ENCODE data around the gene C7orf25.

The C7orf25 gene

DNA sequence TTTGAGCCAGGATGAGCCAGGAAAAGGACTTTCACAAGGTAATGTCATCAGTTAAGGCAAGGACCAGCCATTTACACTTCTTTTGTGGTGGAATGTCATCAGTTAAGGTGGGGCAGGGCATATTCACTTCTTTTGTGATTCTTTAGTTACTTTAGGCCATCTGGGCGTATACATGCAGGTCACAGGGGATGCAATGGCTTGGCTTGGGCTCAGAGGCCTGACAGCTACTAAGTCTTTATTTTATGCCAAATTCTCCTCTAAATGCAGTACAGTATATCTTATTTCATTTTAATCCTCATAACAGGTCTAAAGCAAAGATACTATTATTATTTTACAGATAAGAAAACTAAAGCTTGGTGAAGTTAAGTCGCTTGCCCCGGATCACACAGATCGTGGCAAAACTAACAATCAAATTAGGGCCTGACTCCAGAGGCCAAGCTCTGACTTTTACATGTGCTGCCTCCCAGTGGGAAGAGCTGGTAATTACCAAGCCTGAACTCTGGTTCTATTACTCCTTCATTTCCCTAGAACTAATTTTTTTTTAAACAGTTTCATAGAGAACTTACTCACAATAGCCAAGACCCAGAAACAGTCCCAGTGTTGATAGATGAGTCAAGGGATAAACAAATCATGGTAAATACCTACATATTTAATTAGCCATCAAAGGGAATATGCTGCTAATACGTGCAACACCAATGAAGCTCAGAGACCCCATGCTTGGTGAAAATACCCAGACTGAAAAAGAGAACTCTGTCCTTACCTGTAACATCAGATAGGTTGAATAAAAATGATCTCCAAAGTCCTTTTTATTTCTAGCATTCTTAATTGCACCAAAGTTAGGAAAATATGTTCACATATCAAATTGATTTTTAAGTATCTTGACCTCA, 35.4 kb downstream of the C7orf25 start:
- DNase-seq = peak; percentile 75

DNA sequence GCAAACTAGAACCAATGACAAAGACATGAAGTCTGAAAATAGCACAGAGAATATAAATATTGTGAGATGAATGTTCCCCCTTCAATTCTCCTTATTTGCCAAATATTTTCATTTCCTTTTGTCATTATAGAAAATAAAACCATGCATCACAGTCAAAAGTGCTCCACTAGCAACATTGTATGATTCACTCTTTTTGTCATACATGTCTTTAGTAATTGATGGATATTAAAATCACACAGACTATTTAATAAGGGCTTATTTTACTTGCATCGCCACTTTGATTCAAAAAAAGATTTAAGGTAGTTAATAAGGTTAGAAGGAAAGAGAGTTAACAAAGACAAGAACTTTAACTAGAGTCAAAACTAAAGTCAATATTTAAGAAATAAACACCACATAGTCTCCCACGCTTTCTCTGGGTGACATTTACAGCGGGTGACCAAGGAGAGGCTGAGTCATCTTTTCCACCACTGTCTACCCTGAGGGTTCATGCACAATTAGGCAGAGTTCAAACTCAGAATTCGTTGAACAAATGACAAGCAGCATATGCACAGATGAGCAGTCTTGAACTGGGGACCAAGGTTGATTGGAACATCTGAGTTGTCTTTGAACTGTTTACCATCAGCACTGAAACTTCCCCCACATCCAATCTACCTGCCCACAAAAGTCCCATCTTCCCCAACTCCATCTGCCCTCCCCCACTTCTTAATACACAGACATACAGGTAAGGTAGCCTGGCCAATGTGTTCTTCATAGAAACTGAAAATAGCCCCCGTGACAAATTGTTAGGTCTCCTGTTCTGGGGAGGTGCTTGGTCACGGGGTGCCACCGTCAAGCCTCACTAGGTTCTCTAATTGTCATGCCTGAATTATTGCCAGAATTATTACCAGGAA, 42.5 kb downstream of the C7orf25 start:
- DNase-seq = no peak

DNA sequence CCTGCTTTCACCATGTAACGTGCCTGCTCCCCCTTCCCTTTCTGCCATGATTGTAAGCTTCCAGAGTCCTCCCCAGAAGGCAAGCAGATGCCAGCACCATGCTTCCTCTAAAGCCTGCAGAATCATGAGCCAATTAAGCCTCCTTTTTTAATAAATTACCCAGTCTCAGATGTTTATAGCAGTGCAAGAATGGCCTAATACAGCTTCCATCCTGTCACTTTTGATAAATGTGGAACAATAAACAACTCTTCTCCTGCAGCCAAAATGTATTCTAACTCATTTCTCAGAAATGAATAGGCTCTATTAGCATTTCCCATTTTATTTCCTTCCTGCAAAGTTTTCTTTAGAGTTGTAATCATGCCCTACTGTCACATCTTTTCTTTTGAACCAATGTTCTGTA, 43.4 kb downstream of the C7orf25 start:
- no peak for DNase-seq
